Skeletal muscle tissue (tissue), 4 donors: ENCODE measurements around the gene SF3B4. TPM values are rescaled to one million over a fixed set of nuclear protein-coding genes. Genes with fewer than 3 reads are reported as not detected.
A peak's percentile ranks its signal among the peaks of the same experiment; 100 is the strongest.

Source experiments
- H3K27ac ChIP-seq: one replicate; pipeline ENCODE4 v1.7.0; 2013; ENCODE audit warnings: mild to moderate bottlenecking, low read depth, low read length, inconsistent platforms
- H3K27me3 ChIP-seq, 3 donors: one replicate each; pipeline ENCODE4 v1.7.0; 2013; ENCODE audit warnings: low read length in 3 of 3; ENCODE audit not compliant: control insufficient read depth in 3 of 3, insufficient read depth in 3 of 3
- H3K36me3 ChIP-seq, 3 donors: one replicate each; pipeline ENCODE4 v1.7.0; 2013; ENCODE audit warnings: low read length in 3 of 3; ENCODE audit not compliant: control insufficient read depth in 3 of 3, insufficient read depth in 3 of 3
- H3K4me1 ChIP-seq, 3 donors: one replicate each; pipeline ENCODE4 v1.7.0; 2013; ENCODE audit warnings: low read length in 3 of 3, mild to moderate bottlenecking in 3 of 3; ENCODE audit not compliant: control insufficient read depth in 3 of 3, insufficient read depth in 3 of 3
- H3K4me3 ChIP-seq, 3 donors: one replicate each; pipeline ENCODE4 v1.7.0; 2013; ENCODE audit warnings: low read length in 3 of 3
- H3K9ac ChIP-seq, 3 donors: one replicate each; pipeline ENCODE4 v1.7.0; 2013; ENCODE audit warnings: low read length in 3 of 3, mild to moderate bottlenecking in 3 of 3, moderate library complexity in 2 of 3, low read depth in 1 of 3
- H3K9me3 ChIP-seq, 3 donors: one replicate each; pipeline ENCODE4 v1.7.0; 2013; ENCODE audit warnings: low read length in 3 of 3; ENCODE audit not compliant: control insufficient read depth in 3 of 3
- total RNA-seq: library from RNA; depleted of rRNA; stranded (reverse); fragments of >200 nt; gene quantifications from one replicate; pipeline ENCODE4 v1.2.3, GENCODE V29; 2014
- donor health status: Osteomylitis.

Gene SF3B4
- total RNA-seq: 8.4 TPM

- H3K4me3 ChIP-seq: peak within 1 kb of the TSS; percentile 95 to 97 (median 97)
- H3K9me3 ChIP-seq: no peaks in the 10 kb centered on the region
- H3K27ac ChIP-seq: peak within 1 kb of the TSS; percentile 91
- no peaks in the 10 kb centered on the region for H3K27me3 ChIP-seq
- H3K9ac ChIP-seq: peak within 1 kb of the TSS; percentile 93 to 97 (median 95)
- H3K36me3 ChIP-seq: peaks cover 40 to 42% (median 41%) of the 10 kb centered on the region in 3 donors
- H3K4me1 ChIP-seq: peaks cover 25% of the 10 kb centered on the region in 3 donors
These were observed at the start of gene SF3B4 for GRCh38 chr1:149927563-149928400. SF3B4 (minus strand) TSS chr1:149927803; CDS start chr1:149927759, 44 bp downstream.

GRCh38 chr1:149977345-149977744 lies 49.7 kb upstream of the SF3B4 start:
- Histone ChIP-seq H3K36me3 (peaks cover 10 to 24% (median 23%) of the 10 kb centered on the region in 3 donors), H3K27me3 (no peaks in the 10 kb centered on the region), H3K9ac (no peak overlapping the region), H3K9me3 (no peaks in the 10 kb centered on the region), H3K27ac (no peak overlapping the region), H3K4me1 (peaks cover 18 to 26% (median 21%) of the 10 kb centered on the region in 3 donors), H3K4me3 (no peak overlapping the region)

GRCh38 chr1:149972547-149972946 lies 44.9 kb upstream of the SF3B4 start:
- H3K4me3 ChIP-seq: no peak overlapping the region
- H3K9me3 ChIP-seq: no peaks in the 10 kb centered on the region
- peaks cover 0 to 4% (median 4%) of the 10 kb centered on the region in 3 donors for H3K4me1 ChIP-seq
- peaks cover 35 to 49% (median 45%) of the 10 kb centered on the region in 3 donors for H3K36me3 ChIP-seq
- no peak overlapping the region for H3K9ac ChIP-seq
- H3K27me3 ChIP-seq: no peaks in the 10 kb centered on the region
- H3K27ac ChIP-seq: no peak overlapping the region

- H3K9me3 ChIP-seq: no peaks in the 10 kb centered on the region
- no peak overlapping the region for H3K4me3 ChIP-seq
- no peaks in the 10 kb centered on the region for H3K27me3 ChIP-seq
- H3K36me3 ChIP-seq: peaks cover 50 to 59% (median 56%) of the 10 kb centered on the region in 3 donors
- H3K9ac ChIP-seq: no peak overlapping the region
- H3K27ac ChIP-seq: no peak overlapping the region
- no peaks in the 10 kb centered on the region for H3K4me1 ChIP-seq
These were observed 40.0 kb upstream of the SF3B4 start for GRCh38 chr1:149967646-149968045.

- no peaks in the 10 kb centered on the region for H3K9me3 ChIP-seq
- H3K4me3 ChIP-seq: no peak overlapping the region
These were observed 39.4 kb upstream of the SF3B4 start for GRCh38 chr1:149967041-149967440.

GRCh38 chr1:149966405-149966804 lies 38.8 kb upstream of the SF3B4 start:
- Histone ChIP-seq H3K36me3 (peaks cover 41 to 63% (median 46%) of the 10 kb centered on the region in 3 donors), H3K9ac (no peak overlapping the region), H3K27me3 (no peaks in the 10 kb centered on the region), H3K4me1 (peaks cover 0 to 3% (median 0%) of the 10 kb centered on the region in 3 donors), H3K4me3 (no peak overlapping the region), H3K9me3 (no peaks in the 10 kb centered on the region), H3K27ac (no peak overlapping the region)

More at GRCh38 chr1:149967041-149967440, 39.4 kb upstream of the SF3B4 start:
- peaks cover 0 to 3% (median 0%) of the 10 kb centered on the region in 3 donors for H3K4me1 ChIP-seq
- H3K36me3 ChIP-seq: peaks cover 45 to 61% (median 51%) of the 10 kb centered on the region in 3 donors
- no peak overlapping the region for H3K9ac ChIP-seq
- no peak overlapping the region for H3K27ac ChIP-seq
- no peaks in the 10 kb centered on the region for H3K27me3 ChIP-seq

GRCh38 chr1:149965440-149965839 lies 37.8 kb upstream of the SF3B4 start:
- Histone ChIP-seq H3K4me3 (no peak overlapping the region), H3K9me3 (no peaks in the 10 kb centered on the region), H3K4me1 (peaks cover 0 to 3% (median 0%) of the 10 kb centered on the region in 3 donors), H3K9ac (no peak overlapping the region), H3K36me3 (peaks cover 35 to 61% (median 45%) of the 10 kb centered on the region in 3 donors), H3K27ac (no peak overlapping the region), H3K27me3 (no peaks in the 10 kb centered on the region)

- Histone ChIP-seq H3K27ac (no peak overlapping the region), H3K27me3 (no peaks in the 10 kb centered on the region), H3K9ac (no peak overlapping the region), H3K4me3 (no peak overlapping the region), H3K4me1 (peaks cover 0 to 3% (median 0%) of the 10 kb centered on the region in 3 donors), H3K9me3 (no peaks in the 10 kb centered on the region), H3K36me3 (peaks cover 38 to 57% (median 51%) of the 10 kb centered on the region in 3 donors)
These were observed 35.8 kb upstream of the SF3B4 start for GRCh38 chr1:149963358-149963757.

- Histone ChIP-seq H3K9me3 (no peaks in the 10 kb centered on the region), H3K27ac (no peak overlapping the region), H3K4me3 (no peak overlapping the region), H3K36me3 (peaks cover 41 to 60% (median 56%) of the 10 kb centered on the region in 3 donors), H3K27me3 (no peaks in the 10 kb centered on the region), H3K9ac (no peak overlapping the region), H3K4me1 (peaks cover 0 to 3% (median 0%) of the 10 kb centered on the region in 3 donors)
These were observed 35.1 kb upstream of the SF3B4 start for GRCh38 chr1:149962736-149963135.

GRCh38 chr1:149962039-149962647 lies 34.5 kb upstream of the SF3B4 start:
- peaks cover 0 to 3% (median 0%) of the 10 kb centered on the region in 3 donors for H3K4me1 ChIP-seq

More at GRCh38 chr1:149962039-149962647, 34.5 kb upstream of the SF3B4 start:
- Histone ChIP-seq H3K27me3 (no peaks in the 10 kb centered on the region), H3K36me3 (peaks cover 41 to 56% (median 53%) of the 10 kb centered on the region in 3 donors), H3K9me3 (no peaks in the 10 kb centered on the region), H3K9ac (no peak overlapping the region), H3K4me3 (no peak overlapping the region), H3K27ac (no peak overlapping the region)
